GM21825 (cell line): Measurements from ENCODE around the gene MUC12.
"Not testable (repeated sequence)": the region's sequence is repeated elsewhere in the genome, so short reads cannot be mapped to it uniquely, and the experiment has no call there.

Experiments
- ATAC-seq: cut with Tn5 transposase; IDR thresholded peaks from one replicate; pipeline ENCODE4 v1.9.1; 2021; ENCODE audit warnings: mild to moderate bottlenecking, moderate library complexity; ENCODE audit not compliant: unreplicated experiment

Gene MUC12

GRCh38 chr7:101058355-101058754, 89.0 kb downstream of the MUC12 start:
- no peak for ATAC-seq

GRCh38 chr7:101059620-101059942, 90.2 kb downstream of the MUC12 start:
- no peak for ATAC-seq

- ATAC-seq = no peak
Observed at GRCh38 chr7:101060992-101061391, 91.6 kb downstream of the MUC12 start.

- not testable (repeated sequence) for ATAC-seq
Observed at GRCh38 chr7:101064176-101064550, 94.8 kb downstream of the MUC12 start.

- not testable (repeated sequence) for ATAC-seq
Observed at GRCh38 chr7:101065162-101065561, 95.8 kb downstream of the MUC12 start.

- no peak for ATAC-seq
Observed at GRCh38 chr7:101066141-101066832, 96.9 kb downstream of the MUC12 start.

GRCh38 chr7:101066833-101067177, 97.4 kb downstream of the MUC12 start:
- no peak for ATAC-seq

- no peak for ATAC-seq
Observed at GRCh38 chr7:101068401-101068800, 99.0 kb downstream of the MUC12 start.
